DOHH2 (cell line): ENCODE measurements around the gene CASP7.

Experiments used
- H3F3A ChIP-seq: fragments of 200-600 bp; sonication (generic), shearing (Covaris generic); 2 replicates; pipeline ENCODE4 v1.6.0; 2016; ENCODE audit warnings: antibody characterized with exemption, mild to moderate bottlenecking; ENCODE audit not compliant: control insufficient read depth, insufficient read depth
- H3K27ac ChIP-seq: fragments of 200-600 bp; sonication (generic); 2 replicates; pipeline ENCODE4 v1.5.1; 2014; ENCODE audit warnings: low read depth, mild to moderate bottlenecking, low read length, moderate library complexity
- H3K27me3 ChIP-seq: fragments of 200-600 bp; sonication (generic); 2 replicates; pipeline ENCODE4 v1.6.1; 2014; ENCODE audit warnings: mild to moderate bottlenecking, low read length, mixed read lengths; ENCODE audit not compliant: control insufficient read depth
- H3K36me3 ChIP-seq: fragments of 200-600 bp; sonication (generic); 2 replicates; pipeline ENCODE4 v1.6.1; 2014; ENCODE audit warnings: mild to moderate bottlenecking, low read length, moderate library complexity, mixed read lengths; ENCODE audit not compliant: control insufficient read depth
- H3K4me1 ChIP-seq: fragments of 200-600 bp; sonication (generic); 2 replicates; pipeline ENCODE4 v1.6.1; 2014; ENCODE audit warnings: mild to moderate bottlenecking, low read length, mixed read lengths; ENCODE audit not compliant: control insufficient read depth
- H3K4me2 ChIP-seq: fragments of 200-600 bp; sonication (generic); 2 replicates; pipeline ENCODE4 v1.6.0; 2014; ENCODE audit warnings: mild to moderate bottlenecking, low read length, moderate library complexity
- H3K4me3 ChIP-seq: fragments of 200-600 bp; sonication (generic); 2 replicates; pipeline ENCODE4 v1.5.1; 2014; ENCODE audit warnings: mild to moderate bottlenecking, low read length, mixed read lengths
- H3K79me2 ChIP-seq: fragments of 200-600 bp; sonication (generic); 2 replicates; pipeline ENCODE4 v1.6.1; 2014; ENCODE audit warnings: mild to moderate bottlenecking, low read length, mixed read lengths; ENCODE audit not compliant: control insufficient read depth
- H3K9me2 ChIP-seq: fragments of 200-600 bp; sonication (generic); replicated peaks from 2 replicates; pipeline ENCODE4 v1.6.1; 2014; ENCODE audit warnings: mild to moderate bottlenecking, low read length, mixed read lengths; ENCODE audit not compliant: control insufficient read depth
- H3K9me3 ChIP-seq: fragments of 200-600 bp; sonication (generic); 2 replicates; pipeline ENCODE4 v1.6.1; 2014; ENCODE audit warnings: antibody characterized with exemption, low read length, mixed read lengths; ENCODE audit not compliant: control insufficient read depth, insufficient read depth
- H4K20me1 ChIP-seq: fragments of 200-600 bp; sonication (generic); 2 replicates; pipeline ENCODE4 v1.6.0; 2014; ENCODE audit warnings: low read depth, mild to moderate bottlenecking, antibody characterized with exemption, low read length, moderate library complexity; ENCODE audit not compliant: control insufficient read depth, insufficient read depth
- CTCF ChIP-seq: fragments of 200-600 bp; sonication (generic); IDR thresholded peaks from one replicate; pipeline ENCODE4 v1.5.1; 2014; ENCODE audit warnings: antibody characterized with exemption, mild to moderate bottlenecking, low read depth, low read length; ENCODE audit not compliant: poor library complexity, severe bottlenecking
- EZH2phosphoT487 ChIP-seq: fragments of 200-600 bp; sonication (generic); IDR thresholded peaks from 2 replicates; pipeline ENCODE4 v1.6.1; 2017; ENCODE audit warnings: borderline replicate concordance, mild to moderate bottlenecking, antibody characterized with exemption, low read length, moderate library complexity, mixed read lengths

The CASP7 gene

GRCh38 chr10:113681533-113682470 lies 2.1 kb downstream of the CASP7 start:
- Histone ChIP-seq H3K9me2 (no peaks in the 10 kb centered on the region), H3K27ac (no peak overlapping the region), H3K4me1 (peaks cover 24% of the 10 kb centered on the region), H3K4me2 (no peak overlapping the region), H4K20me1 (no peaks in the 10 kb centered on the region), H3K27me3 (peaks cover 11% of the 10 kb centered on the region), H3K36me3 (no peaks in the 10 kb centered on the region), H3K4me3 (no peak overlapping the region), H3F3A (0 out of 2 replicates have a peak, but pooled peaks cover 4% of the 10 kb centered on the region), H3K9me3 (0 out of 2 replicates have a peak, but pooled peaks cover under 1% of the 10 kb centered on the region), H3K79me2 (peaks cover 9% of the 10 kb centered on the region)
- TF ChIP-seq EZH2phosphoT487 (no peak), CTCF (no peak)

- H4K20me1 ChIP-seq = no peaks in the 10 kb centered on the region
- peaks cover 11% of the 10 kb centered on the region for H3K27me3 ChIP-seq
- no peaks in the 10 kb centered on the region for H3K9me2 ChIP-seq
- no peak overlapping the region for H3K27ac ChIP-seq
- no peaks in the 10 kb centered on the region for H3K36me3 ChIP-seq
- H3K9me3 ChIP-seq = peaks cover 7% of the 10 kb centered on the region; the same call in 1 of the 2 replicates
- H3K4me3 ChIP-seq = no peak overlapping the region
- no peak overlapping the region for H3K4me2 ChIP-seq
- 0 out of 2 replicates have a peak, but pooled peaks cover 4% of the 10 kb centered on the region for H3F3A ChIP-seq
- peaks cover 9% of the 10 kb centered on the region for H3K79me2 ChIP-seq
- TF ChIP-seq EZH2phosphoT487 = no peak
- no peak for TF ChIP-seq CTCF
- H3K4me1 ChIP-seq = peaks cover 24% of the 10 kb centered on the region
Measured at GRCh38 chr10:113683300-113683699, 3.6 kb downstream of the CASP7 start.

GRCh38 chr10:113686028-113686427 lies 6.3 kb downstream of the CASP7 start:
- H3K36me3 ChIP-seq = no peaks in the 10 kb centered on the region
- 0 out of 2 replicates have a peak, but pooled peaks cover 4% of the 10 kb centered on the region for H3F3A ChIP-seq
- no peaks in the 10 kb centered on the region for H3K27me3 ChIP-seq
- no peak overlapping the region for H3K4me3 ChIP-seq
- TF ChIP-seq CTCF (no peak), EZH2phosphoT487 (no peak)
- H3K4me1 ChIP-seq = peaks cover 9% of the 10 kb centered on the region
- H3K27ac ChIP-seq = no peak overlapping the region
- H3K4me2 ChIP-seq = no peak overlapping the region
- no peaks in the 10 kb centered on the region for H3K9me2 ChIP-seq
- no peaks in the 10 kb centered on the region for H4K20me1 ChIP-seq
- peaks cover 7% of the 10 kb centered on the region; the same call in 1 of the 2 replicates for H3K9me3 ChIP-seq
- H3K79me2 ChIP-seq = peaks cover 3% of the 10 kb centered on the region
